Effector CD8-positive, alpha-beta T cell (primary cell): ENCODE results near the gene PTPRF.

Experiments
- DNase-seq: peaks from one replicate; lab custom pipeline; 2025; lab: John Stamatoyannopoulos, UW

Gene PTPRF

GRCh38 chr1:43577655-43578542, 47.2 kb downstream of the PTPRF start:
- no peak for DNase-seq

DNA sequence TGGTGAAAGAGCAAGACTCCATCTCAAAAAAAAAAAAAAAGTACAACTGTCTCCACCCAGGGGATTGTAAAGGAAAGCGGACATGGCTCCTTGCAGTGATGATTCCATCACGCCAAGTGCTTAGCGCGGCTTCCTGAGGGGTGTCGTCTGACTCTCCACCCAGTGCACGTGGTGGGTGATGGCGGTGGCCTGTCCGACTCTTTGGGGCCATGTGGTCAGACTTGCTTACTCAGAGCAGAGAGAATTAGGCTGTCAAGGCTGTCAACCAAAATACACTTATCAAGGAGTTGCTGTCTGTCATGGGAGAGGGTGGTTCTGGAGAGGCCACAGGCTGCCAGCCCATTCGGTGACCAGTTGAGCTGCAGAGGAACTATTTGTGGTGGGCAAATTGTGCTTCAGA, 49.4 kb downstream of the PTPRF start:
- no peak for DNase-seq

GRCh38 chr1:43582162-43582566, 51.5 kb downstream of the PTPRF start:
- DNase-seq, result no peak

DNA sequence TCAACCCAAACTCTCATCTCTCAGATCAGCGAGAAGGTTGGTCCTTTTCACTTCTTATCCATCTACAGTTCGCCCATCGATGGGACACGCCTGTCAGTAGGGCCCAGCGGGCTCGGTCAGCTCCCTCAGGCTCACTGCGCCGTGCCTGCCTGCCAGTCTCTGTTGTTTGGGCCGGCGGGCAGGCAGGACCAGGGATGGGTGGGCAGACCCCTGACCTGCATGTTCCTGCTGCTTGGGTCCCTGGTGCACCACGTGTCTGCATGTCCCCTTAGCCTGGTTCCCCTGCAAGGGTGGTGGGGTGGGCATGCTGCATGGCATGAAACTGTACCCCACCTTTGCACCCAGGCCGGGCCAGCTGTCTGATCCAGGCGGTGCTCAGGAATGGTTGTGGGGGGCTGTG, 52.4 kb downstream of the PTPRF start:
- no peak for DNase-seq

GRCh38 chr1:43584204-43584603, 53.5 kb downstream of the PTPRF start:
- no peak for DNase-seq

GRCh38 chr1:43585557-43585956, 54.9 kb downstream of the PTPRF start:
- DNase-seq, result no peak

- no peak for DNase-seq
Measured at GRCh38 chr1:43586136-43586731, 55.6 kb downstream of the PTPRF start.

GRCh38 chr1:43587001-43587400, 56.3 kb downstream of the PTPRF start:
- no peak for DNase-seq

DNA sequence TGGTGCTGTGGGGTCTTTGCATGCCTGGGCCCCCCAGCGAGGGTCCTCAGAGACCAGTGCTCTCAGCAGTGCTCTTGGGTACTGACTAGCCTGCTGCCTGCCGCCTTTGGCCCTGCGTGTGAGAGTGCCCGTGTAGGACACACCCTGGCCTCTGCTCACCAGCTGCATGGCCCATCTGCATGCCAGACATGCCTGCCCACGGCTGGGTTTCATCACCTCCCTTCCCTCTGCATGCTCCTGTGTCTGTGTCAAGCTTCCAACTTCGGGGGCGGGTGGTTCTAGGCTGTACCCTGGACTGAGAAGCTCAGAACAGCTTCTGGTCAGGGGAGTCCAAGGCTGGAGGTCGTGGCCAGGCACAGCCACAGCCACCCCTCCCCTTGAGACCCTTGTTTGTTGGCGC, 56.9 kb downstream of the PTPRF start:
- DNase-seq, result no peak

GRCh38 chr1:43588592-43588991, 57.9 kb downstream of the PTPRF start:
- DNase-seq, result no peak

DNA sequence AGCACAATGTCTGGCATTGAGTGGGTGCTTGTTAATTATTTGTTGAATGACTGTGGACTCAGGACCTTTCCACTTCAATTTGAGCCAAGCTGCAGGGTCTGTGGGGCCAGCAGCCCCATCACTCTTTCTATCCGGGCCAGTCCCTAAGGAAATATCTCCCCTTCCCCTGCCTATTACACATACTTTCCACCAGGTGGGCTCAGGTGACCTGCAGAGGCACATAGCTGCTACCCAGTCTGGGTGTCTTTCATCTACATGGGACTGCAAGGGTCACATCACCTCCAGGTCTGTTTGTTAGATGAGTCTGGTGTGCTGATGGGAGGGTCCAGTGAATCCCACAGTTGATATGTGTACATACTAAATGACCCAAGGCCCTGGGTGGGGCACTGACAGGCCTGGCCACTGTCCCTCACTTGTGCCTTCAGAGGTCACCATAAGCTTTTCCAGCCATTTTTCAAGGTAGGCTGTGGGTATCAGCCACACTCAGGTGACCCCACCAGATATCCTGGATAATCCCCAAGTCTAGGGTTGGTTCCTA, 59.8 kb downstream of the PTPRF start:
- no peak for DNase-seq

GRCh38 chr1:43591181-43591580, 60.5 kb downstream of the PTPRF start:
- no peak for DNase-seq

DNA sequence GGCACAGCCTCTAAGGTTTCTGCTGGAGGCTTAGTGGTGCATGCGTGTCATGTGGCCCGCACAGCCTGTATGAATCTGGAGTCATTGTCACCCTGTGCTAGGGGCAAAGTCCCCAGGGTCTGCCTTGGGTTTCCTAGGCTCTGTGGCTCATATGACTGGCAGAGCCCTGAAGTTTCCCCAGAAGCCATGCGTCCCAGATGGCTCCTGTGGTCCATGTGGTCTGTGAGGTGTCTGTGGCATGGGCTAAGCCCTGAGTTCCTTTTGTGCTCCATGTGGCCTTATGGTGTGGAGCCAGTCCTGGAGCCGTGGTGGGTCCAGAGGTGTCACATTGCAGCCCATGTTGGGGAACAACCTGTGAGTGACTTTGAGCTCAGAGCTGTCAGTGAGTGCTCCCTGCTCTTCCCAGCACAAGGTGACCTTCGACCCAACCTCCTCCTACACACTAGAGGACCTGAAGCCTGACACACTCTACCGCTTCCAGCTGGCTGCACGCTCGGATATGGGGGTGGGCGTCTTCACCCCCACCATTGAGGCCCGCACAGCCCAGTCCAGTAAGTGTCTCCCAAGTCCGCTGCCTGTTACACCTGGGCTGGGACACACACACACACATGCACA, 61.5 kb downstream of the PTPRF start:
- no peak for DNase-seq

DNA sequence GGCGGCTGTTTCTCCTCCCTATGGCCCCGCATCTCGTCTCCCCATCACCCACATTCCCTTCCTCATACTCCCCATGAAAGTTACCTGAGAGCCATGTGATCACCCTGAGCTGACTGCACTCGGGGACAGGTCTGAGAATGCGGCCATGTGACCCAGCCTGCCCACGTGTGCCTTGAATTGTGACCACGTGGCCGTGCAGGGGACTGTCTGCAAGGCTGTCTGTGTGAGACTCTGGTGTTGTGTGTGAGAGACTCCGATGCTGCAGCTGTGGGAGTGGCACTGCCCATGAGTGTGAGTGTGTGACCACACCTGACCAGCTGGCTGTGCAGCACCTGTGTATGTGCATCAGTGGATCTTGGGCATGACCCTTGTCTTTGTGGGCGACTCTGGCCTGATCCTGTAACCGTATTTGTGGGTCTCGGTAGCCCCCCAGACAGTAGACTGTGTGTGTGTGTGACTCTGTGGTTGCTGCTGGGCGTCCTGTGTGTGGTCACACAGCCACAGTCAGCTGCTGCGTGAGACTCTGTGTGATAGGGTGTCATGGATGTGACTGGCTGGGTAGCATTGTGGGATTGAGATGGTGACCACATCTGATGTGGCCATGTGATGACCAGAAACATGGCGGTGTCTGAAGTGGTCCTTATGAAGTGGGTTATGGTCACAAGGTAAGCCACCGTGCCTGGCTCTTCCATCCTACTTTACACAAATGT, 62.4 kb downstream of the PTPRF start:
- no peak for DNase-seq

DNA sequence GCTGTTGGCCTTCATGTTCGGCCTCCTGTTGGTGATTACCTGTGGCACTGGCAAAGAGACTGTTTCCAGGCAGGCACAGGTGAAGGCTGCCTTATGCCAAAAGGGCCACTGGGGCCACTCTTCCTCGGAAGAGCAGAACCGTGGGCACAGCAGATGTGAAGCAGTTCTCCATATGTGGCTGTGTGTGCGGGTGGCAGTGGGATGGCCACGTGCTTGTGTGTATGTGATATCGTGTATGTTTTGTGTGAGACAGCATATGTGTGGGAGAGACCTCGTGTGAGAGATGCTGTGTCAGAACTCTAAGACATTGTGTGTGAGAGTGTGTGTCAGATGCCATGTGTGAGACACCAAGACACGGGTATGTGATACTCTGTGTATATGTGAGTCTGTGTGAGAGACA, 65.9 kb downstream of the PTPRF start:
- DNase-seq, result no peak

DNA sequence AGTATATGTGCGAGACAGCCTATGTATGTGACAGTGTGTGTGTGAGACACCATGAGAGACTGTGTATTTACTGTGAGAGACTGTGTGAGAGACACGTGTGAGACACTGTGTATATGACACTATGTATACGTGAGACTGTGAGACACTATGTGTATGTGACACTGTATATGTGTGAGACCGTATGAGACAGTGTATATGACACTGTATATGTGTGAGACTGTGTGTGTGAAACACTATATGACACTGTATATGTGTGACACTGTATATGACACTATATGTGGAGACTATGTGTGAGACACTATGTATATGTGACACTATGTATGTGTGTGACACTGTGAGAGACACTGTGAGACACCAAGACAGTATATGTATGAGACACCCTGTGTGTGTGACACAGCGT, 66.3 kb downstream of the PTPRF start:
- DNase-seq, result no peak

GRCh38 chr1:43597721-43598120, 67.0 kb downstream of the PTPRF start:
- DNase-seq, result no peak

GRCh38 chr1:43598622-43599021, 67.9 kb downstream of the PTPRF start:
- DNase-seq, result no peak

DNA sequence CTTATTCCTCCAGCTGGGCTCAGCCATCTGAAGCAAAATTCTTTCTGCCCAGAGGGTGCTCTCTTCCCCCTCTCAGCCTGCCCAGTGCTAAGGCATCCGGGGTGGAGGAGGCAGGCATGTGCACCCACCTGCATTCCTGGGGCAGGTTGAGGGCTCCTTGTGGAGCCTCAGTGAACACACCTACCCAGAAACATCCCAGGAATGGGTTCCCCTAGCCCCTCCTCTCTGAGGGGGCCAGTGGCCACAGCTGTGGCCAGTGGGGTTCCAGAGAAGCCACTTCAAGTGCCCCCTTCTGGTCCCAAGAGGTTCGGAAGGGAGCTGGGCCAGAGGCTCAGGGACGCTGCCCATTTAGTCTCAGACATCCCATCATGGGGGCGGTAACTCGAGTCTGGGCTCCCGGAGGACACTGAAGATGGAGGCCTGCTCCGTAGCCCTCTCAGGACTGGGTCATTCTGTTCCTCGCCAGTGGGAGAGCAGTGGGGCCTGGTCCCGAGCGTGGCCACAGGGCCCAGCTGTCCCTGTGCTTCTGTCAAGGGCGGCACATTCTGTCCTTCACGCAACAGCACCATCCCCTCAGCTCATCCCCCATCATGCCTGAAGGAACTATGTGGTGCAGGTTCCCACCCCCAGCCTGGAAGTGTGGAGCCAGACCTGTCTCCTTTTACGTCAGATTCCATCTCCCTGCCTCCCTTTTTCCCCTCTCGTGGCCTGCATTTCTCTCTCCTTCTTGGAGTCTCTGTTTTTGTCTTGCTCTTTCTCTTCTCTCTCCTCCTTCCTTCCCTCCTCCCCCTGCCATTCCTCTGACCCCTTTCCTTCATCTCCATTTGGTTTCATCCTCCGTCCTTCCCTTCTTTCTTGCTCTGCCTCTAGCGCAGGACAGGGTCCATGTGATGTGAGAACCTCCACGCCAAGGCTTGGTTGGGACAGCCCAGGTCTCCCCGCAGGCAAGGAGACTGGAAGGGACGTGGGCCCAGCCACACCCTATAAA, 69.6 kb downstream of the PTPRF start:
- DNase-seq, result no peak

DNA sequence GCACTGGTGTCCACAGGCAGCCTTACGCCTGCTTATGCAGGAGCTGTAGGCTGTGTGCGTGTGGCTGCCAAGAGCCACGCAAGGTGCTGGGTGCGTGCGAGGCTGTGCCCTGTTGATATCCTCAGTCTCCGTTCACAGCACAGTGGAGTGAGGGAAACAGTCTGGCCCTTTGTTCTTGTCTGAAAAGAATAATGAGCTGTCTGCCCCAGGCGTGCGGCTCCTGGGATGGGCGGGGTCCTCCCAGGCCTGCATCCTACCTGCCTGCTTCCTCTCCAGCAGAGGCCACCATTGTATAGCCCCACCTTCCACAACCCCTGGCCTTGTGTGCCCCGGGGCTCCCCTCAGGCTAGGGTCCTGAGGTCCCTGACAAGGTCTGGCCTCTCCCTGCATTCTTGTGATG, 72.3 kb downstream of the PTPRF start:
- no peak for DNase-seq

DNA sequence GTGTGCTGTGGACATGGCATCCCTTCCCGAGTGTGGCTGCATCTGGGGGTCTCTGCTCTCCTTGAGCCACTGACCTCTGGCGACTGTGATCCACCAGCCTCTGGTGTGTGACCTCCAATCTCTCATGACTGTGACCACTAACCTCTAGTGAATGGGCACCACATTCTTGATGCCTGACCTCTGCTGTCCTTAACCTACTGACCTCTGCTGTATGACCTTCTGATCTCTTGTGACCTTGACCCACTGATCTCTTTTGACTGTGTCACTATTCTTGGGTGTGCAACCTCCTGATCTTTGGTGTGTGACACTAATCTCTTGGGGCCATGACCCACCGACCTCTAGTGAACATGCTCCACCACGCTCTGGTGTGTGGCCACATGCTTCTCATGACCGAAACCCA, 73.5 kb downstream of the PTPRF start:
- DNase-seq, result no peak
